Stimulated activated CD4-positive, alpha-beta T cell treated with anti-CD3 and anti-CD28 coated beads, Interleukin-15, amount 100 ng/mL, for 1 hour (primary cell): ENCODE measurements around the gene DST.

Source experiments
- DNase-seq, 2 donors: peaks; one replicate each; pipeline ENCODE4 v3.0.0-alpha.2; 2020; ENCODE audit warnings: low read depth in 1 of 2, low spot score in 1 of 2

The DST gene

GRCh38 chr6:56486681-56487080 lies 156.0 kb downstream of the DST start:
- no peak for DNase-seq

GRCh38 chr6:56484669-56485068 lies 158.0 kb downstream of the DST start:
- DNase-seq = no peak

GRCh38 chr6:56483929-56484328 lies 158.8 kb downstream of the DST start:
- DNase-seq = no peak

GRCh38 chr6:56482525-56482924 lies 160.2 kb downstream of the DST start:
- no peak for DNase-seq

GRCh38 chr6:56481957-56482356 lies 160.7 kb downstream of the DST start:
- DNase-seq = no peak

GRCh38 chr6:56480654-56481337 lies 161.9 kb downstream of the DST start:
- no peak for DNase-seq

GRCh38 chr6:56480246-56480645 lies 162.4 kb downstream of the DST start:
- no peak for DNase-seq

- DNase-seq = no peak
Observed at GRCh38 chr6:56479381-56479780, 163.3 kb downstream of the DST start.

- DNase-seq = no peak
Observed at GRCh38 chr6:56478202-56478601, 164.5 kb downstream of the DST start.

GRCh38 chr6:56477241-56477640 lies 165.4 kb downstream of the DST start:
- no peak for DNase-seq

GRCh38 chr6:56475736-56476457 lies 166.8 kb downstream of the DST start:
- DNase-seq = no peak

GRCh38 chr6:56474532-56474931 lies 168.2 kb downstream of the DST start:
- no peak for DNase-seq

GRCh38 chr6:56463443-56463842 lies 179.2 kb downstream of the DST start:
- DNase-seq = no peak

GRCh38 chr6:56459030-56459805 lies 183.5 kb downstream of the DST start:
- DNase-seq = no peak

- DNase-seq = no peak
Observed at GRCh38 chr6:56458324-56458884, 184.3 kb downstream of the DST start.

GRCh38 chr6:56456785-56457184 lies 185.9 kb downstream of the DST start:
- no peak for DNase-seq

- no peak for DNase-seq
Observed at GRCh38 chr6:56450882-56451739, 191.6 kb downstream of the DST start.

- DNase-seq = no peak
Observed at GRCh38 chr6:56450376-56450775, 192.3 kb downstream of the DST start.

GRCh38 chr6:56448046-56448445 lies 194.6 kb downstream of the DST start:
- no peak for DNase-seq

- DNase-seq = no peak
Observed at GRCh38 chr6:56445818-56446217, 196.9 kb downstream of the DST start.

- no peak for DNase-seq
Observed at GRCh38 chr6:56444855-56445254, 197.8 kb downstream of the DST start.
